ENCODE data around the gene RPS6KC1.

The RPS6KC1 gene

DNA sequence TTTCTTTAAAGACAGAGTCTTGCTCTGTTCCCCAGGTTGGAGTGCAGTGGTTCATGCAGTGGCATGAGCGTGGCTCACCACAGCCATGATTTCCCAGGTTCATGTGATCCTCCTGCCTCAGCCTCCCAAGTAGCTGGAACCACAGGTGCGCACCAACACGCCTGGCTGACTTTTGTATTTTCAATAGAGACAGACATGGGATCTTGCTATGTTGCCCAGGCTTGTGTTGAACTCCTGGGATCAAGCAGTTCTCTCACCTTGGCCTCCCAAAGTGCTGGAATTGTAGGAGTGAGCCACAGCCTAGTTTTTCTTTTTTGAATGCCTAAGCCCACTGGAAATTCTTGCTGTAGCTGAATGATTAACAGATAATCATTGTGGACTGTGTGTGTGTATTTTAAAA is 113.5 kb downstream of the RPS6KC1 start:
- H3K27ac ChIP-seq = no peak overlapping the region
- TF ChIP-seq, protein P1, sequence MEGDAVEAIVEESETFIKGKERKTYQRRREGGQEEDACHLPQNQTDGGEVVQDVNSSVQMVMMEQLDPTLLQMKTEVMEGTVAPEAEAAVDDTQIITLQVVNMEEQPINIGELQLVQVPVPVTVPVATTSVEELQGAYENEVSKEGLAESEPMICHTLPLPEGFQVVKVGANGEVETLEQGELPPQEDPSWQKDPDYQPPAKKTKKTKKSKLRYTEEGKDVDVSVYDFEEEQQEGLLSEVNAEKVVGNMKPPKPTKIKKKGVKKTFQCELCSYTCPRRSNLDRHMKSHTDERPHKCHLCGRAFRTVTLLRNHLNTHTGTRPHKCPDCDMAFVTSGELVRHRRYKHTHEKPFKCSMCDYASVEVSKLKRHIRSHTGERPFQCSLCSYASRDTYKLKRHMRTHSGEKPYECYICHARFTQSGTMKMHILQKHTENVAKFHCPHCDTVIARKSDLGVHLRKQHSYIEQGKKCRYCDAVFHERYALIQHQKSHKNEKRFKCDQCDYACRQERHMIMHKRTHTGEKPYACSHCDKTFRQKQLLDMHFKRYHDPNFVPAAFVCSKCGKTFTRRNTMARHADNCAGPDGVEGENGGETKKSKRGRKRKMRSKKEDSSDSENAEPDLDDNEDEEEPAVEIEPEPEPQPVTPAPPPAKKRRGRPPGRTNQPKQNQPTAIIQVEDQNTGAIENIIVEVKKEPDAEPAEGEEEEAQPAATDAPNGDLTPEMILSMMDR (conservative IDR thresholded peaks at IDR 0.05) = no peak

DNA sequence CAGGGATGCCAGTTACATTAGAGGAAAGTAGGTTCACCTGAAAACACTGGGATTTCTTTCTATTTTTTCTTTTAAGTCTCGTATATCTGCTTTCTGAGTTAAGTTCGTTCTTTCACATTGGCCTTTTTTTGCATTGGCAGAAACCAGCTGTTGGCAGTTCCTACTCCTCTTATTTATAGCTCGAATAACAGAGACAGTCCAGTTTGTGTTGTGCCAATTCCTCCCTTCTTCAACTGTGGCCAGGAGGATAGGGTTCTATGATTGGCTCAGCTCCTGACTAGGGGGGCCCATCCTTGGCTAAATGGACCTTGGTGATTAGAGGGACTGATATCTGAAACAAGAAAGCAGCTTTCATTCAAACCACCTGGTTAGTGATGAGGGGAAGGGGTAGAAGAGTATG is 115.8 kb downstream of the RPS6KC1 start:
- TF ChIP-seq, protein P1 (conservative IDR thresholded peaks at IDR 0.05) = no peak

DNA sequence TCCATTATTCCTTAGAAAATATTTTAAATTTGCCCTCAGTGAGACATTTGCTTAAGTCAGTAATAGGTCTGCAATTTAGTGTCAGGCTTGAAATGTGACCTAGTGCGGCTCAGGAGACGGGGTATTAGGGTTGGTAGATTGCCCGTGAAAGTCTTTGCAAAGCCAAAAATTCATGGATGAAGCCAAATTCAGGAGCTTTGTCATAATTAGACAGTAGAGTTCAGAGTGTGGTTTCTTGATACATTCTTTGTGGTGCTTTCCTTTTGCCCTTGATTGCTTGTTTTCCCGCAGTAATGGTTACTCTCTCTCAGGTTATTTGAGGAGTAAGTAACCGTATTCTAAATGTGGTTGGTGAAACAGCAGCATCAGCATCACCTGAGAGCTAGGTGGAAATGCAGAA is 120.7 kb downstream of the RPS6KC1 start:
- no peak overlapping the region for H3K27ac ChIP-seq
- TF ChIP-seq, protein P1 (conservative IDR thresholded peaks at IDR 0.05) = no peak

More for the DNA sequence above, 115.8 kb downstream of the RPS6KC1 start:
- no peak overlapping the region for H3K27ac ChIP-seq

DNA sequence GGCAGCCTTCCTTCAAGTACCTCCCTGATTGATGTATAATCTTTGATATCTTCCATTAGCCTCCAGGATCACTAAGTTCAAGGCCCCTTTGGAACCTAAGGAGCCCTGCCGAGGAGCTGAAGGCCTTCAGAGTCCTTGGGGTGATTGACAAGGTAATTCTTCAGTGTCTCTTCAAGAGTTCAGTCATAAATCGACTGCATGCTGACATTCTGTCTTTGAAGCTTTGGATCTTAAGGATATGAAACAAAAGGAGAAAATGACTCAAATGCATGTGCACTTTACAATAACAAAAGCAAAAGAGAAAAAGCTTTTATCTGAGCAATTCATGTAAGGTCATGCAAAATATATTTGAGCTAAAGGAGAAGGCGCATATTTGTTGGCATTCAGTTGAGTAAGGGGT is 125.3 kb downstream of the RPS6KC1 start:
- TF ChIP-seq, protein P1 (conservative IDR thresholded peaks at IDR 0.05) = no peak
- H3K27ac ChIP-seq = no peak overlapping the region

DNA sequence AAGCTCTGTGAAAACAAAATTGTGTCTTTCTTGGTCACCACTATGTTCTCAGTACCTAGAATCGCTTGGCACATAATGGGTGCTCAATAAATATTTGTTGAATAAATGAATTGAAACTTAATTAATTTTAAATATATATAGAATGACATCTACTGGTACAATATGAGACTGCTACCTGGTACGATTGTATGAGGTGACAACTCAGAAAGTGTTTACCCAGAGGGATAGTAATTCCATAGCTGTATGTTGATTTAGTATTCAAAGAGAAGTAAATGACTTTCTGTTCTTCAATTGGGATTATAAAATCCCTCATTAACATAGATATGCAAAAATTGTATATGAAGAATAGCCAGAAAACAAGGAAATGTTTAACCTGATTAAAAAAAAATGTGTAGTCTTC is 128.7 kb downstream of the RPS6KC1 start:
- H3K27ac ChIP-seq = no peak overlapping the region
- TF ChIP-seq, protein P1 (conservative IDR thresholded peaks at IDR 0.05) = no peak; the same call in 1 of the 2 replicates

DNA sequence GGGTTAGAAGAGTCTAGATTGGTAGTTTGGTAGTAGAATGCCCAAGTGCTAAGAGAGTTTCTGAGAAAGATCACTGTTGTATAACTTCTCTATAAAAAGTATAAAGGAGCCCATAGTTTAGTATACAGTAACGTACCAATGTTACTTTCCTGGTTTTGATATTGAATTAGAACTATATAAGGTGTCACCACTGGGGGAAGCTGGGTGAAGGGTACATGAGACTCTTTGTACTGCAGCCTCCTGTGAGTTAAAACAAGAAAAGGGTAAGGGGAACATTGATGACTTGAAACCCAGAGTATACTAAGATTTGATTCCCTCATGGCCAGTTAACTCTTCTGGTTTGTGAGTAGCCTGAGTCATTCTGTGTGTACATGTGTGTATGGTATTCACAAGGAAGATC is 129.8 kb downstream of the RPS6KC1 start:
- no peak overlapping the region for H3K27ac ChIP-seq
- TF ChIP-seq, protein P1 (conservative IDR thresholded peaks at IDR 0.05) = no peak

DNA sequence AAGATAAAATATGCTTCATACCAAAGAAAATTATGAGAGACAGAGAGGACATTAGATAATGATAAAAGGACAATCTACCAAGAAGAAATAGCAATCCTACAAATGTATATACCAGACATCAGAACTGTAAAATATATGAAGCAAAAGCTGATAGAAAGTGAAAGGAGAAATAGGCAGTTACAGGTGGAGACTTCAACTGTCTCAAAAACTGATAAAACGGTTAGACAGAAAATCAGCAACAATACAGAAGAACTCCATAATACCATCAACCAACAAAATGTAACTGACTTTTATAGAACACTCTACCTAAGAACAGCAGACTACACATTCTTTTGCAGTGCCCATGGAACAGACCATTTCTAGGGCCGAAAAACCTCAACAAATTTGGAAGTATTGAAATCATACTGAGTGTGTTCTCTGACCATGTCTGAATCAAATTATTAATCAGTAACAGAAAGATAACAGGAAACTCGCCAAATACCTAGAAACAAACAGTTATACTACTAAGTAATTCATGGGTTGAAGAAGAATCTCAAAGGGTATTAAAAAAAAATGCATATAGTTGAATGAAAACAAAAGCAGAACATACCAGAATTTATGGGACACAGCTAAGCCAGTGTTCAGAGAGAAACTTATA is 132.1 kb downstream of the RPS6KC1 start:
- TF ChIP-seq, protein P1 (conservative IDR thresholded peaks at IDR 0.05) = no peak
- H3K27ac ChIP-seq = no peak overlapping the region
